ENCODE measurements around the gene MXRA7.
"Not testable (repeated sequence)": the region's sequence is repeated elsewhere in the genome, so short reads cannot be mapped to it uniquely, and the experiment has no call there.

GRCh38 chr17:76745785-76746184, 35.0 kb upstream of the MXRA7 start:
- not testable (repeated sequence) for TF ChIP-seq CTCF, POLR2AphosphoS5, POLR2A (IDR thresholded peaks at IDR 0.05)

Measured in transverse colon (tissue), 4 donors.